HepG2 (cell line): ENCODE data around the gene ENTPD6. TPM values are rescaled to one million over a fixed set of nuclear protein-coding genes. Genes with fewer than 3 reads are reported as not detected.

Source experiments
- ATAC-seq: fragments of 200-7000 bp; cut with Tn5 transposase; 3 replicates; pipeline ENCODE4 v1.9.1; 2020; ENCODE audit warnings: mild to moderate bottlenecking, moderate library complexity
- BruUV-seq: library from RNA; stranded (reverse); fragments of 400-500 nt; replicated peaks from 2 replicates; lab custom pipeline; 2021; lab: Mats Ljungman, UMichigan
- CTCF ChIA-PET: fragments of 300-600 bp; formaldehyde crosslinking; extraction: SDS; loops from one replicate; lab custom pipeline; 2021; ENCODE audit warnings: low total read pairs, inconsistent platforms, low intra/inter-chr PET ratio; lab: Yijun Ruan, JAX
- POLR2A ChIA-PET: fragments of 350-600 bp; sonication (Branson Sonifier 250); formaldehyde crosslinking; loops from one replicate; lab custom pipeline; 2020; ENCODE audit warnings: antibody characterized with exemption, inconsistent platforms; lab: Yijun Ruan, JAX
- DNase-seq: peaks from one replicate; pipeline ENCODE4 v3.0.0-alpha.2; 2015; ENCODE audit warnings: low spot score
- FAIRE-seq: peaks from 3 replicates; lab custom pipeline; 2011; peaks lifted over from hg19 to GRCh38; lab: Jason Lieb, UNC
- H2AFZ ChIP-seq: one replicate; pipeline ENCODE4 v1.6.1; 2011; ENCODE audit warnings: low read length, inconsistent platforms
- H3K27ac ChIP-seq: fragments of 300-600 bp; 3 replicates; pipeline ENCODE4 v1.8.0; 2011; ENCODE audit warnings: mixed run types, mild to moderate bottlenecking, mixed read lengths, low read length, inconsistent platforms; ENCODE audit not compliant: insufficient read depth; ENCODE audit errors: extremely low read length
- H3K27me3 ChIP-seq, 2 experiments: fragments of 200-600 bp in 1 of 2; 2 replicates in 1 of 2; 3 replicates in 1 of 2; pipeline versions ENCODE4 v1.6.0 to v1.8.0; 2011; ENCODE audit warnings: low read length in 2 of 2, mild to moderate bottlenecking in 2 of 2, moderate library complexity in 2 of 2, inconsistent platforms in 1 of 2; ENCODE audit not compliant: insufficient read depth in 2 of 2, control insufficient read depth in 1 of 2
- H3K36me3 ChIP-seq, 2 experiments: fragments of 200-600 bp in 1 of 2; replicated peaks in 1 of 2; 2 replicates in 1 of 2; 3 replicates in 1 of 2; pipeline versions ENCODE4 v1.5.1 to v1.8.0; 2011; ENCODE audit warnings: low read length in 2 of 2, inconsistent platforms in 1 of 2; ENCODE audit not compliant: insufficient read depth in 2 of 2, control insufficient read depth in 1 of 2
- H3K4me1 ChIP-seq: 2 replicates; pipeline ENCODE4 v1.5.1; 2012; ENCODE audit warnings: low read length, inconsistent platforms; ENCODE audit not compliant: insufficient read depth
- H3K4me2 ChIP-seq: 2 replicates; pipeline ENCODE4 v1.6.0; 2011; ENCODE audit warnings: low read depth, low read length, inconsistent platforms
- H3K4me3 ChIP-seq, 3 experiments: fragments of 200-600 bp in 1 of 3; sonication (generic), shearing (Covaris generic) in 1 of 3; replicated peaks in 1 of 3; 2 replicates each; pipeline ENCODE4 v1.5.1; 2011 to 2016; ENCODE audit warnings: low read length in 3 of 3, inconsistent platforms in 2 of 3, low read depth in 2 of 3, mild to moderate bottlenecking in 2 of 3, control low read depth in 1 of 3, mixed read lengths in 1 of 3; ENCODE audit not compliant: insufficient read depth in 1 of 3
- H3K79me2 ChIP-seq: one replicate; pipeline ENCODE4 v1.6.1; 2011; ENCODE audit warnings: low read length, inconsistent platforms; ENCODE audit not compliant: insufficient read depth
- H3K9ac ChIP-seq: 2 replicates; pipeline ENCODE4 v1.6.0; 2011; ENCODE audit warnings: mild to moderate bottlenecking, low read depth, low read length, inconsistent platforms; ENCODE audit not compliant: insufficient read depth
- H3K9me3 ChIP-seq: 2 replicates; pipeline ENCODE4 v1.5.1; 2012; ENCODE audit warnings: mild to moderate bottlenecking, low read length
- H4K20me1 ChIP-seq: 2 replicates; pipeline ENCODE4 v1.6.0; 2011; ENCODE audit warnings: inconsistent platforms, mild to moderate bottlenecking, low read length, moderate library complexity; ENCODE audit not compliant: insufficient read depth
- CCDC6 ChIP-seq: sonication (generic); formaldehyde crosslinking; IDR thresholded peaks from 2 replicates; pipeline ENCODE4 v1.8.1; 2022; ENCODE audit warnings: mild to moderate bottlenecking, missing genetic modification reagents, moderate library complexity
- HNF4A ChIP-seq: sonication (generic); formaldehyde crosslinking; IDR thresholded peaks from 2 replicates; pipeline ENCODE4 v1.4.0; 2020; ENCODE audit warnings: missing genetic modification reagents
- MED8 ChIP-seq: sonication (generic); formaldehyde crosslinking; IDR thresholded peaks from 2 replicates; pipeline ENCODE4 v1.8.1; 2023; ENCODE audit warnings: mild to moderate bottlenecking, missing genetic modification reagents; ENCODE audit not compliant: insufficient replicate concordance
- MEF2D ChIP-seq: sonication (generic); formaldehyde crosslinking; IDR thresholded peaks from 2 replicates; pipeline ENCODE4 v1.5.1; 2020; ENCODE audit warnings: mild to moderate bottlenecking, missing genetic modification reagents
- POLR2G ChIP-seq: fragments of 200-400 bp; formaldehyde crosslinking; IDR thresholded peaks from 2 replicates; pipeline ENCODE4 v1.6.1; 2018; ENCODE audit warnings: mild to moderate bottlenecking, low read depth, low read length, moderate library complexity
- REL ChIP-seq: sonication (generic); formaldehyde crosslinking; conservative IDR thresholded peaks from 2 replicates; pipeline ENCODE4 v1.8.0; 2022; ENCODE audit warnings: mild to moderate bottlenecking, missing genetic modification reagents, moderate library complexity
- RXRB ChIP-seq: IDR thresholded peaks from 2 replicates; pipeline ENCODE4 v1.6.1; 2016; ENCODE audit warnings: borderline replicate concordance, missing genetic modification reagents, missing compliant biosample characterization
- SETDB1 ChIP-seq: sonication (generic); formaldehyde crosslinking; IDR thresholded peaks from 2 replicates; pipeline ENCODE4 v1.5.1; 2020; ENCODE audit warnings: missing genetic modification reagents, mild to moderate bottlenecking, borderline replicate concordance
- TSC22D2 ChIP-seq: sonication (generic); formaldehyde crosslinking; IDR thresholded peaks from 2 replicates; pipeline ENCODE4 v1.5.1; 2020; ENCODE audit warnings: missing genetic modification reagents, mild to moderate bottlenecking, borderline replicate concordance
- XRCC5 ChIP-seq: fragments of 200-400 bp; formaldehyde crosslinking; optimal IDR thresholded peaks from 2 replicates; pipeline ENCODE3; 2017; ENCODE audit warnings: mild to moderate bottlenecking, low read length
- ZKSCAN5 ChIP-seq: sonication (generic); formaldehyde crosslinking; IDR thresholded peaks from 2 replicates; pipeline ENCODE4 v1.5.1; 2020; ENCODE audit warnings: mild to moderate bottlenecking, missing genetic modification reagents
- ZNF205 ChIP-seq: IDR thresholded peaks from 2 replicates; pipeline ENCODE4 v1.6.1; 2018; ENCODE audit warnings: missing biosample characterization, missing genetic modification reagents
- ZNF225 ChIP-seq: sonication (generic); formaldehyde crosslinking; IDR thresholded peaks from 2 replicates; pipeline ENCODE4 v1.4.0; 2020; ENCODE audit warnings: mild to moderate bottlenecking, missing genetic modification reagents
- ZNF24 ChIP-seq: fragments of 450-650 bp; IDR thresholded peaks from 2 replicates; pipeline ENCODE4 v1.6.1; 2017; ENCODE audit warnings: antibody characterized with exemption, mild to moderate bottlenecking
- ZNF317 ChIP-seq: sonication (generic); formaldehyde crosslinking; IDR thresholded peaks from 2 replicates; pipeline ENCODE4 v1.5.0; 2020; ENCODE audit warnings: mild to moderate bottlenecking, missing genetic modification reagents
- ZNF326 ChIP-seq: sonication (generic); formaldehyde crosslinking; IDR thresholded peaks from 2 replicates; pipeline ENCODE4 v1.4.0; 2020; ENCODE audit warnings: missing genetic modification reagents, borderline replicate concordance
- ZNF337 ChIP-seq: sonication (generic); formaldehyde crosslinking; IDR thresholded peaks from 2 replicates; pipeline ENCODE4 v1.5.1; 2020; ENCODE audit warnings: missing genetic modification reagents, low read depth, mild to moderate bottlenecking, borderline replicate concordance
- ZNF33B ChIP-seq: sonication (generic); formaldehyde crosslinking; IDR thresholded peaks from 2 replicates; pipeline ENCODE4 v1.5.1; 2020; ENCODE audit warnings: mild to moderate bottlenecking, missing genetic modification reagents
- ZNF619 ChIP-seq: sonication (generic); formaldehyde crosslinking; IDR thresholded peaks from 2 replicates; pipeline ENCODE4 v1.4.0; 2020; ENCODE audit warnings: mild to moderate bottlenecking, missing genetic modification reagents
- ZNF737 ChIP-seq: sonication (generic); formaldehyde crosslinking; IDR thresholded peaks from 2 replicates; pipeline ENCODE4 v1.5.0; 2020; ENCODE audit warnings: missing genetic modification reagents, mild to moderate bottlenecking, borderline replicate concordance
- ZNF878 ChIP-seq: sonication (generic); formaldehyde crosslinking; IDR thresholded peaks from 2 replicates; pipeline ENCODE4 v1.8.1; 2023; ENCODE audit warnings: mild to moderate bottlenecking, missing genetic modification reagents, moderate library complexity
- WGBS: methylation state at CpG from one replicate; pipeline ENCODE4 v1.1.6; 2017; ENCODE audit warnings: low lambda C conversion rate; 5-methylcytosine and 5-hydroxymethylcytosine counted together
- in situ Hi-C: cut with HindIII; loops from 2 replicates; pipeline ENCODE4 v1.10.0; 2017; ENCODE audit warnings: low pct_unique_long_range_greater_than_20kb; ENCODE audit not compliant: extremely low pct_ligation_motif_present
- intact Hi-C: fragments of 100-400 bp; cut with micrococcal nuclease; formaldehyde crosslinking; loops from one replicate; pipeline ENCODE4 v1.10.0; 2022; ENCODE audit not compliant: unreplicated experiment
- polyA plus RNA-seq, 8 experiments: library from polyadenylated mRNA; depleted of rRNA in 3 of 8; stranded (reverse) in 7 of 8; unstranded in 1 of 8; fragments of >200 nt; fragmentation: Illumina TruSeq in 4 of 8; extraction: Trizol in 4 of 8; gene quantifications; 2 replicates each; pipeline versions ENCODE4 v1.2.1 to v1.2.3, GENCODE V29; 2011 to 2016; ENCODE audit warnings: low read depth in 4 of 8, missing spikeins in 1 of 8, mixed read lengths in 1 of 8; ENCODE audit not compliant: insufficient read depth in 1 of 8
- total RNA-seq, 5 experiments: library from RNA; depleted of rRNA; stranded (reverse); fragments of >200 nt; fragmentation: Illumina TruSeq; extraction: Trizol; gene quantifications; 2 replicates each; pipeline ENCODE4 v1.2.3, GENCODE V29; 2016; ENCODE audit warnings: low read depth in 1 of 5
- TF ChIP-seq, protein P1 (sequence below): sonication (generic); formaldehyde crosslinking; IDR thresholded peaks from 2 replicates; pipeline ENCODE4 v1.4.0; 2020; ENCODE audit warnings: missing genetic modification reagents, borderline replicate concordance

The ENTPD6 gene
- total and polyA plus RNA-seq, 2 of the 13 experiments (the other 11 are each of a cell fraction or from before 2014, with no cell fraction given), result 164 to 172 TPM

DNA sequence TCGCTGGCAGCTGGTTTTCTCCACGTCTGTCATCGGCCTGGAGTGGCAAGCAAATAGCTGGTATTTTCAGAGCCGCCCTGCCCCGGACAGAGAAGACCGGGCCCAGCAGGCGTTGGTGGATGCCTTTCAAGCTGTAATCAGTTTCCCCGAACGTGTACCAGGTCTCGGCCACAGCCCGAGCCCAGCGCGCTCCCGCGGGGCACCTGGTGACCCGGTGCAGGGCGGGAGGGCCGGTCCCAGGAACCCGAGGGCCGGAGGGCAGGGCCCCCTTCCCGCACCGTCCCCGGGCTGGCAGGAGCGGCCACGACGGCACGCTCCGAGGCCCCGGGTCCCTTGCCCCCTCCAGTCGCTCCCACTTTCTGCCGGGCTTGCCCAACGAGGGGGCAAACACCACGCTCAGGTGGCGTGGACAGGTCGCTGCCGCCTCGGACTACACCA is 52.0 kb downstream of the ENTPD6 start (continued):
- TF ChIP-seq, protein P1, sequence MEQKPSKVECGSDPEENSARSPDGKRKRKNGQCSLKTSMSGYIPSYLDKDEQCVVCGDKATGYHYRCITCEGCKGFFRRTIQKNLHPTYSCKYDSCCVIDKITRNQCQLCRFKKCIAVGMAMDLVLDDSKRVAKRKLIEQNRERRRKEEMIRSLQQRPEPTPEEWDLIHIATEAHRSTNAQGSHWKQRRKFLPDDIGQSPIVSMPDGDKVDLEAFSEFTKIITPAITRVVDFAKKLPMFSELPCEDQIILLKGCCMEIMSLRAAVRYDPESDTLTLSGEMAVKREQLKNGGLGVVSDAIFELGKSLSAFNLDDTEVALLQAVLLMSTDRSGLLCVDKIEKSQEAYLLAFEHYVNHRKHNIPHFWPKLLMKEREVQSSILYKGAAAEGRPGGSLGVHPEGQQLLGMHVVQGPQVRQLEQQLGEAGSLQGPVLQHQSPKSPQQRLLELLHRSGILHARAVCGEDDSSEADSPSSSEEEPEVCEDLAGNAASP (CRISPR knock-in tag), result no peak
- TF ChIP-seq REL (CRISPR knock-in tag) (0 out of 2 replicates have a peak, but pooled peaks have one; percentile 5), ZNF619 (CRISPR knock-in tag) (no peak), ZNF33B (CRISPR knock-in tag) (no peak), RXRB (CRISPR knock-in tag) (no peak), ZNF878 (CRISPR knock-in tag) (peak; percentile 4; the same call in 1 of the 2 replicates), MED8 (CRISPR knock-in tag) (peak; percentile 38)

DNA sequence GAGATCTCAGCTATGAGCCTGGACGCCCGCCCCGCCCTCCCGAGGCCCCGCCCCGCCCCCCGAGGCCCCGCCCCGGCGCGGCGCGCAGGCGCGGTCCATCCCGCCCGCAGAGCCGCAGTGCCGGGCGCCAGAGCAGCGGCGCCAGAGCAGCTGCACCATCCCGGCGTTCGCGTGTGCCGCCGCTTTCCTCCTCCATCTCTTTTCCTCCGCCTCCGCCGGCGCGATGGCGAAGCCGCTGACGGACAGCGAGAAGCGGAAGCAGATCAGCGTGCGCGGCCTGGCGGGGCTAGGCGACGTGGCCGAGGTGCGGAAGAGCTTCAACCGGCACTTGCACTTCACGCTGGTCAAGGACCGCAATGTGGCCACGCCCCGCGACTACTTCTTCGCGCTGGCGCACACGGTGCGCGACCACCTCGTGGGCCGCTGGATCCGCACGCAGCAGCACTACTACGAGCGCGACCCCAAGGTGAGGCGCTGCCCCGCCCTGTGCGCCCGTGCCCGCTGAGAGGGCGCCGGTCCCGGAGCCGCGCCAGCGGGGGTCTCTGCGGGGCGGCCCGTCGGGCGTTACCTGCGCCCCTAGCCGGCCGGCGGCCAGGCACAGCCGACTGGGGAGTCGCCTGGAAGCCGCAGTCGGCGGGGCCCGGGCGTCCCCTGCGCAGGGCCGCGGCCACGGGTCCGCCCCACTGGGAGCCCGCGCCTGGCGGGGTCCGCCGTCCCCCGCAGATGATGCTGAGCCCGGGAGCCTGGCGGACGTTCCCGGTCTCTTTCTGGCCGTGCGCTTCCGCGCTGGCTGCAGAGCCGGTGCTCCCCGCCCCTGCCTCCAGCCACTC is 52.7 kb downstream of the ENTPD6 start, which contains the start of gene PYGB:
Gene PYGB (plus strand): TSS at position 130 of the 830 bp plus-strand sequence. CDS start 94 bp downstream, at position 224.
- in situ Hi-C loops, result no loop called here
- Histone ChIP-seq H3K4me1 (peaks cover 55% of the 10 kb centered on the region), H3K79me2 (peaks cover 42% of the 10 kb centered on the region), H3K27me3 (peaks cover 1 to 15% of the 10 kb centered on the region in 2 experiments; a peak in 2 of 5 replicates), H3K4me2 (peak within 1 kb of the TSS; percentile 100), H3K9ac (peak within 1 kb of the TSS; percentile 81), H3K27ac (peak within 1 kb of the TSS; percentile 75), H3K4me3 (peak within 1 kb of the TSS; percentile 69 to 93 (median 93)), H2AFZ (peak within 1 kb of the TSS; percentile 64), H3K9me3 (no peaks in the 10 kb centered on the region), H4K20me1 (no peaks in the 10 kb centered on the region), H3K36me3 (0 out of 5 replicates have a peak, but pooled peaks cover 0 to 4% of the 10 kb centered on the region in 2 experiments)
- POLR2A ChIA-PET, result interaction anchor here (0.7 to 3.6 kb wide), 26 partner anchors 8 to 448 kb away, joined by 3 to 72 read pairs (median 6); partner anchors contain the start of genes ABHD12, APMAP, ENTPD6 and GINS1
- FAIRE-seq (no peak), ATAC-seq (peak; percentile 77), DNase-seq (peak; percentile 78)
- CTCF ChIA-PET, result interaction anchor here (1.3 to 2.6 kb wide), 3 partner anchors 25 to 254 kb away, joined by 3 to 11 read pairs (median 3); no protein-coding TSS in a partner anchor
- intact Hi-C loops, result loop anchor here (1.0 to 2.0 kb wide), 4 partner anchors 11 to 52 kb away; no protein-coding TSS in a partner anchor
- 1% methylated on average over 36 of the region's 113 CpGs for WGBS
- BruUV-seq, result no TSS peak
- TF ChIP-seq ZNF205 (CRISPR knock-in tag) (peak; percentile 73; the same call in 1 of the 2 replicates), ZNF337 (peak; percentile 89; the same call in 1 of the 2 replicates), TSC22D2 (CRISPR knock-in tag) (peak; percentile 80; the same call in 1 of the 2 replicates), ZKSCAN5 (CRISPR knock-in tag) (peak; percentile 85), XRCC5 (peak; percentile 80), MEF2D (CRISPR knock-in tag) (peak; percentile 59), ZNF225 (CRISPR knock-in tag) (peak; percentile 82), ZNF737 (CRISPR knock-in tag) (no peak), ZNF317 (CRISPR knock-in tag) (peak; percentile 35), SETDB1 (CRISPR knock-in tag) (no peak), ZNF326 (CRISPR knock-in tag) (peak; percentile 67; the same call in 1 of the 2 replicates), HNF4A (peak; percentile 65; the same call in 1 of the 2 replicates), CCDC6 (CRISPR knock-in tag) (peak; percentile 94), ZNF24 (no peak), POLR2G (peak; percentile 98)
